Progenitor cell of endocrine pancreas (in vitro differentiated cells): ENCODE data around the gene THAP11. TPM values are rescaled to one million over a fixed set of nuclear protein-coding genes. Genes with fewer than 3 reads are reported as not detected.

Experiments
- DNase-seq: peaks from one replicate; pipeline ENCODE4 v3.0.0; 2021; ENCODE audit warnings: low spot score; ENCODE audit not compliant: unreplicated experiment
- H3K27ac Mint-ChIP-seq: 2 replicates; pipeline ENCODE4 v1.8.0; 2021; ENCODE audit warnings: mild to moderate bottlenecking, moderate library complexity, mixed read lengths
- H3K27me3 Mint-ChIP-seq: 2 replicates; pipeline ENCODE4 v1.8.0; 2021; ENCODE audit warnings: mixed read lengths
- H3K36me3 Mint-ChIP-seq: 2 replicates; pipeline ENCODE4 v1.8.0; 2022; ENCODE audit warnings: mixed read lengths; ENCODE audit not compliant: insufficient read depth
- H3K4me1 Mint-ChIP-seq: 2 replicates; pipeline ENCODE4 v1.8.0; 2021; ENCODE audit warnings: low read depth, mixed read lengths
- H3K4me3 Mint-ChIP-seq: 2 replicates; pipeline ENCODE4 v1.8.0; 2021; ENCODE audit warnings: low read depth, mild to moderate bottlenecking, moderate library complexity, mixed read lengths
- H3K9me3 Mint-ChIP-seq: 2 replicates; pipeline ENCODE4 v1.8.0; 2021; ENCODE audit warnings: low read depth, mixed read lengths
- CTCF ChIP-seq: fragments of 200-600 bp; sonication (generic); IDR thresholded peaks from one replicate; pipeline ENCODE4 v1.5.0; 2021; ENCODE audit warnings: antibody characterized with exemption, mild to moderate bottlenecking; ENCODE audit not compliant: unreplicated experiment
- total RNA-seq: library from RNA; stranded (reverse); gene quantifications from 2 replicates; pipeline ENCODE4 v1.2.1, GENCODE V29; 2021

The THAP11 gene
- total RNA-seq, 1 donor from 2014 or later, result 32.0 TPM

DNA sequence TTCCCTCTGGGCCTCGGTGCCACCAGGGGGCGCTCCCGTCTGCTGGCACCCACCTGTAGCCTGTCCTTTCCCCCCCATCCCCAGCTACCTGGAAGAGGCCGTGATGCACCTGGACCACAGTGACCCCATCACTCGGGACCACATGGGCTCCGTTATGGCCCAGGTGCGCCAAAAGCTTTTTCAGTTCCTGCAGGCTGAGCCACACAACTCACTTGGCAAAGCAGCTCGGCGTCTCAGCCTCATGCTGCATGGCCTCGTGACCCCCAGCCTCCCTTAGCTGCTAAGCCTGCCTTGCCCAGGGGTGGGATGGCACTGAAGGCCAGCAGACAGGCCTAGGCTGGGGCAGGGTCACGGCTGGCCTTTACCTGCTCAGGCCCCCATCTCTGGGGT lies 41.7 kb downstream of the THAP11 start:
- DNase-seq, result peak; percentile 70
- peaks cover 2% of the 10 kb centered on the region for H3K4me1 Mint-ChIP-seq
- no peak overlapping the region for H3K4me3 Mint-ChIP-seq
- H3K27me3 Mint-ChIP-seq, result no peaks in the 10 kb centered on the region
- H3K36me3 Mint-ChIP-seq, result peaks cover 16% of the 10 kb centered on the region
- no peaks in the 10 kb centered on the region for H3K9me3 Mint-ChIP-seq
- TF ChIP-seq CTCF, result peak; percentile 90
- H3K27ac Mint-ChIP-seq, result no peak overlapping the region

GRCh38 chr16:67884684-67885083 lies 42.6 kb downstream of the THAP11 start, which contains the start of gene NRN1L:
TSS of gene NRN1L (plus strand) at chr16:67884885. CDS start at chr16:67884904, 19 bp downstream.
- peak; percentile 34 for DNase-seq
- TF ChIP-seq CTCF, result no peak
- peaks cover 2% of the 10 kb centered on the region for H3K4me1 Mint-ChIP-seq
- no peak within 1 kb of the TSS for H3K4me3 Mint-ChIP-seq
- H3K27ac Mint-ChIP-seq, result no peak within 1 kb of the TSS
- H3K9me3 Mint-ChIP-seq, result no peaks in the 10 kb centered on the region
- no peaks in the 10 kb centered on the region for H3K27me3 Mint-ChIP-seq
- H3K36me3 Mint-ChIP-seq, result peaks cover 15% of the 10 kb centered on the region

DNA sequence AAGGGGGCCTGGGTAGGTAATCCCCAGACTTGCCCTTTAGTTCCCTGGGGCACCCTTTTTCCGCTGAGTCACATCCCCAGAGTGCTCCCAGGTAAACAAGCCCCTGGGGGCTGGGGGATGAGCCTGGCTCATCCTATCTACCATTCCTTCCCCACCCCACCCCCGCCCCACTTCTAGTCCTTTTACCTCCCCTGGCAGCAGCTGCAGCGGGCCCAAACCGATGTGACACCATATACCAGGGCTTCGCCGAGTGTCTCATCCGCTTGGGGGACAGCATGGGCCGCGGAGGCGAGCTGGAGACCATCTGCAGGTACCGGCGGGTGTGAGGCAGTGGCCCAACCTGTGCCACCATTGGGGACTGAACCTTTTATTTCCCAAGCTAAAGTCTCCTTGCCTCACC lies 43.4 kb downstream of the THAP11 start:
- Mint-ChIP-seq H3K4me3 (no peak overlapping the region), H3K27ac (no peak overlapping the region), H3K36me3 (peaks cover 13% of the 10 kb centered on the region), H3K27me3 (no peaks in the 10 kb centered on the region), H3K9me3 (no peaks in the 10 kb centered on the region), H3K4me1 (peaks cover 3% of the 10 kb centered on the region)
- no peak for TF ChIP-seq CTCF
- DNase-seq, result no peak

DNA sequence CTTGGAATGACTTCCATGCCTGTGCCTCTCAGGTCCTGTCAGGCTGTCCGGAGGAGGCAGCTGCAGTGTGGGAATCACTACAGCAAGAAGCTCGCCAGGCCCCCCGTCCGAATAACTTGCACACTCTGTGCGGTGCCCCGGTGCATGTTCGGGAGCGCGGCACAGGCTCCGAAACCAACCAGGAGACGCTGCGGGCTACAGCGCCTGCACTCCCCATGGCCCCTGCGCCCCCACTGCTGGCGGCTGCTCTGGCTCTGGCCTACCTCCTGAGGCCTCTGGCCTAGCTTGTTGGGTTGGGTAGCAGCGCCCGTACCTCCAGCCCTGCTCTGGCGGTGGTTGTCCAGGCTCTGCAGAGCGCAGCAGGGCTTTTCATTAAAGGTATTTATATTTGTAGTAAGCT lies 43.9 kb downstream of the THAP11 start:
- H3K4me1 Mint-ChIP-seq, result peaks cover 6% of the 10 kb centered on the region
- no peak for TF ChIP-seq CTCF
- H3K27ac Mint-ChIP-seq, result no peak overlapping the region
- no peak overlapping the region for H3K4me3 Mint-ChIP-seq
- peaks cover 13% of the 10 kb centered on the region for H3K36me3 Mint-ChIP-seq
- H3K27me3 Mint-ChIP-seq, result no peaks in the 10 kb centered on the region
- H3K9me3 Mint-ChIP-seq, result no peaks in the 10 kb centered on the region
- DNase-seq, result no peak

DNA sequence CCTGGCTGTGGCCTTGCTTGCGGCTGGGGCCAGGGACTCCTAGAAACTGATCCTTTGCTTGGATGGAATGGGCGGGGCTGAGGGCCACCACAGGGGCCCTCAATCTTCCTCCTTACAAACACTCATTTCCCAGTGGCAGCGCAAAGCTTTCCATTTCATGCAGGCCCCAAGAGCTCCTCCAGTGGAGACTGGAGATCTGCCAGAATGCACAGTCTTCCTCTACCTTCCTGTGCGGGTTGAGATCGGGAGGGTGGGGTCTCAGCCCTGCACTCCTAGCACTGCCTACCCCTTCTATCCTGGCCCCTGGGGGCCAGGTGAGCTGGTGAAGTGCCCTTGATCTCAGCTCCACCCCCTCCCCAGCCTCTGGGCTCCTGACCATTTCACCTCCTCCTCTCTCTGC lies 44.3 kb downstream of the THAP11 start:
- Mint-ChIP-seq H3K36me3 (peaks cover 13% of the 10 kb centered on the region), H3K4me3 (no peak overlapping the region), H3K4me1 (peaks cover 6% of the 10 kb centered on the region), H3K27me3 (no peaks in the 10 kb centered on the region), H3K27ac (no peak overlapping the region), H3K9me3 (no peaks in the 10 kb centered on the region)
- DNase-seq, result no peak
- TF ChIP-seq CTCF, result no peak
